GM12801 (cell line): ENCODE data around the gene LAMA5.

Experiments used
- TF ChIP-seq, protein P1 (sequence below): IDR thresholded peaks from one replicate; pipeline ENCODE4 v1.5.1; 2011; ENCODE audit warnings: control low read depth; ENCODE audit not compliant: insufficient read length; ENCODE audit errors: extremely low read depth

LAMA5 gene

DNA sequence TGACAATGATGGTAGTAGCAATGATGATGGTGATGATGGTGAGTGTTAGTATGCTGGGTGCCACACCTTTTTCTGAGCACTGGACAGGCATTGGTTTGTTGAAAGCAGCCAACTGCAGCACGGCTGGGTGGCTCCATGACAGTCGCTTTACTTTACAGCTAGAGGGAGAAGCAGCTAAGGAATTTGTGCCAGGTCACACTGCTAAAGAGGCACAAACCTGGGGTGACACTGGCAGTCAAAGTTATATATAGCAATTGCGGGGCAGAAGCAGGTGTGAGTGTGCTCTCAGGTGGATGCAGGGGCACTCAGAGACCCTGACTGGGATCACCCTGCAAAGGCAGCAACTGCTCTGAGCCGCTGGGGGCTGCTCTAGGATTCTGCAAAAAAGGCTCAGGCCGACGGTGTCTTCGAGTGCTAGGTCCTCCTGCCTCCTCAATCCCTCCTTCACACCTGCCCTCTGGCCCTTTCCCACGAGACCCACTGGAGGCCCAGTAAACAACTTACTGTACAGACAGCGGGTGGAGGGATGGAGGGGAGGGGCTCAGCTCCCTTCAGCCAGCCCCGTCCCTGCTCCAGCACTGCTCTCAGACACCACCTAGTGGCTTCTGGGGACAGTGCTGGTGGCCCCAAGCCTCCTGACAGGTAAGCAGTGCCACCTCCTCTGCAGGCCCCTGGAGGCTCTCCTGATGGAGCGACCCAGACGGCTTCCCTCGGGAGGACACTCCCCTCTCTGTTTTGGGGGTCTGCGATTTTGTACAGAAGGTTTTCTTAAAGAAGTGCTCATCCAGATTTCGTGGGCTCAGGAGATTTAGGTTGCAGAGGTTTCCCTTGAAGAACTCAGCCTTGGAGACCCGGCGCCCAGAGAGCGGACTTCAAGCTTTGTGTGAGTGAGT, 15.4 kb upstream of the LAMA5 start:
- TF ChIP-seq, protein P1, sequence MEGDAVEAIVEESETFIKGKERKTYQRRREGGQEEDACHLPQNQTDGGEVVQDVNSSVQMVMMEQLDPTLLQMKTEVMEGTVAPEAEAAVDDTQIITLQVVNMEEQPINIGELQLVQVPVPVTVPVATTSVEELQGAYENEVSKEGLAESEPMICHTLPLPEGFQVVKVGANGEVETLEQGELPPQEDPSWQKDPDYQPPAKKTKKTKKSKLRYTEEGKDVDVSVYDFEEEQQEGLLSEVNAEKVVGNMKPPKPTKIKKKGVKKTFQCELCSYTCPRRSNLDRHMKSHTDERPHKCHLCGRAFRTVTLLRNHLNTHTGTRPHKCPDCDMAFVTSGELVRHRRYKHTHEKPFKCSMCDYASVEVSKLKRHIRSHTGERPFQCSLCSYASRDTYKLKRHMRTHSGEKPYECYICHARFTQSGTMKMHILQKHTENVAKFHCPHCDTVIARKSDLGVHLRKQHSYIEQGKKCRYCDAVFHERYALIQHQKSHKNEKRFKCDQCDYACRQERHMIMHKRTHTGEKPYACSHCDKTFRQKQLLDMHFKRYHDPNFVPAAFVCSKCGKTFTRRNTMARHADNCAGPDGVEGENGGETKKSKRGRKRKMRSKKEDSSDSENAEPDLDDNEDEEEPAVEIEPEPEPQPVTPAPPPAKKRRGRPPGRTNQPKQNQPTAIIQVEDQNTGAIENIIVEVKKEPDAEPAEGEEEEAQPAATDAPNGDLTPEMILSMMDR, result peak; percentile 9

DNA sequence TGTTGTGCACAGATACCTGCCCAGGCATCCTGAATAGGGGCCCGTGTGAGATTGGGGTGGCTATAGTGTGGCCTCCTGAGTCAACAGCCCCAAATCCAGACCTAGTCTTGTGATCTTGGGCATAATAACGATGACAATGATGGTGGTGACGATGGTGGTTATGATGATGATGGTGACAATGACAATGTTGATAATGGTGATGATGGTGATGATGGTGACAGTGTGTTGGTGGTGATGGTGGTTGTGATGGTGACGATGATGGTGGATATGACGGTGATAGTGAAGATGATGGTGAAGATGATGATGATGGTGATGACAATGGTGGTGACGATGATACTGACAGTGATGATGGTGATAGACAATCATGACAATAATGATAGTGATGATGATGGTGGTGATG, 14.7 kb upstream of the LAMA5 start:
- TF ChIP-seq, protein P1, result no peak

DNA sequence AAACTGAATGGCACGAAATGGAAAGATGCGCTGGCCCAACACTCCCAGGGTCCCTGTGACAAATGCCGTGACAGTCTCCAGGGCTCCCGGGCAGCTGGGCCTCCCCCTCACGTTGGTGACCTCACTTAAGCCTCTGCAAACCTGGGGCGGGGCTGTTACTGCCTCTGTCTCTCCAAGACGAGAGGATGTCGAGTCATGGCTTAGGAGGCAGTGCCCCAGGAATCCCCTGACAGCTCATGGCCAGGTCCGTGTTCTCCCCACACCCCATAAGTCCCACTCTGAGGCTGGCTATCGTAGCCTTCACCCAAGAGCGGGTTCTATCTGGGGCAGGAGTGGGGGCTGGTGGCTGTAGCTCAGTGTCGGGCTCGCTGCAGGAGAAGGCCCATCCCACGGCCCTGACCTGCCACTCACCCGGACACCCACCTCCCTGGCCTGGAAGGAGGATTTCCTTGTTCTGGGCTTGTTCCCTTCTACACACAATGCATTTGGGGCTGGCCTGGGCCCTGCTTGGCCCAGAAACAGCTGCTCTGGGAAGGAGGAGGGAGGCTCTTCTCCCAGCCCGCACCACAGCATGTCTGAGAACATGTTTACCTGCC, 14.2 kb upstream of the LAMA5 start:
- TF ChIP-seq, protein P1, result no peak

DNA sequence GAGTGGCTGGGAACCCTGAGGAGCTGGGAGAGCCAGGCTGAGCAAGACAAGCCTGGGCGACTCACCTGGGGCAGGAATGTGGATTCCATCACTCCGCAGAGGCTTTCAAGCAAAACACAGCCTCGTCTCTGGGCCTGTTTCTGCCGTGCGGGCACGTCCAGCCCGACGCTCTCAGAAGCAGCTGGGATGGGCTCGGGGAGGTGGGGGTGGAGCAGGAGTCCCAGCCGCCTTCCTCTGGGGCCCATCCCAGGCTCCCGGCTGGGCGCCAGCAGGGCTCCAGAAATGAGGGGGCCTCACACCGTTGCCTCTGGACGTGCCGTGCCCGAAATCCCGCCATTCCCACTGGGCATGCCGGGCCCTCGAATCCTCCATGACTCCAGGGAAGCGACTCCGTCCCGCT, 11.1 kb upstream of the LAMA5 start:
- TF ChIP-seq, protein P1, result no peak

DNA sequence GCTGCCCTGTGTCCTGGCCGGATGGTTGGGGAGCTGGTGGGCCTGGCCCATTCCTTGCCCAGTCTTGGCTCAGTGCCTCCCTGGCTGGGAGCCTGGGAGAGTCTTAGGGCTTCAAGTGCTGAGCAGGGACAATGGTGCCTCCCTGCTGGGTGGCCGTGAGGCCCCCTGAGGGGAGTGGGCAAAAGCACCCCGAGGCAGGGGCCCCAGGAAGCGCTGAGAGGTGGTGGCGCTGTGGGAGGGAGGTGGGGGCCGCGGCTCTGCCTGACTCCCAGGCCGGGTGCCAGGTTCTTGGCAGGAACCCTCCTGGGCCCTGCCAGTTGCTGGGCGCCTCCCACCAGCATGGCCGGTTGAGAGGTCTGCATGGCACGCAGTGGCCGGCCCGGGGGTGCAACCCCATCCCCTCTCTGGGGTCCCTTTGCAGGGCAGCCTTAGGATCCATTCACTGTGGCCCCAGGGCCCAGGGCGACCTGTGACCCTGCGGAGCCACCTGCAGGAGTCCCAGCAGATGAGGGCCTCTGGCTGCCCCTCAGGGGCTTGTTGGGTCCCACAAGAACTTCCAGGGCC, 10.6 kb upstream of the LAMA5 start:
- TF ChIP-seq, protein P1, result no peak

DNA sequence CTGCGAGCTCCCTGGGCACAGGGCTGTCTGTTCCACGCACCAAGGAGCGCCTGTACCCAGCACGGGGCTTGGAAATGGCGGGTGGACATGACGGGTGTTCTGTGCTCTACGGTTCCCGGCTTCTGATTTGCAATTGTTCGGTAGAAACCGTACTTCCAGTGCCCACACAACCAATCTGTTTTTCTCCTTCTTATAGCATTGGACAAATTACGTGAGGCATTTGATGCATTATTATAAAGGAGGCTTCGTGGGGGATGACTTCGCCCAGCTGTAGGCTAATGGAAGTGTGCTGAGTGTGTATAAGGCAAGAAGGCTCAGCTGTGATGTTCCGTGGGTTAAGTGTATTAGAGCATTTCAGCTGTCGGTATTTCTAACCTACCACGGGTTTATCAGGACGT, 10.0 kb upstream of the LAMA5 start:
- TF ChIP-seq, protein P1, result no peak
